Choroid plexus epithelial cell (primary cell): ENCODE data around the gene GLCE.

Source experiments
- DNase-seq: peaks from one replicate; pipeline ENCODE4 v3.0.0-alpha.2; 2010; ENCODE audit warnings: low read depth
- H3K4me3 ChIP-seq: 2 replicates; pipeline ENCODE4 v1.5.1; 2011; ENCODE audit warnings: low read depth, mild to moderate bottlenecking, control low read depth, low read length, moderate library complexity
- CTCF ChIP-seq: conservative IDR thresholded peaks from 2 replicates; pipeline ENCODE4 v1.5.1; 2011; ENCODE audit warnings: low read depth, mild to moderate bottlenecking, control low read depth, inconsistent platforms, low read length, moderate library complexity

The GLCE gene

GRCh38 chr15:69158843-69159240 is 1.6 kb upstream of the GLCE start:
- TF ChIP-seq CTCF: no peak
- H3K4me3 ChIP-seq: no peak overlapping the region
- DNase-seq: no peak

GRCh38 chr15:69159805-69160140 is 662 bp upstream of the GLCE start:
- peak overlapping the region; percentile 65 for H3K4me3 ChIP-seq
- no peak for TF ChIP-seq CTCF
- DNase-seq: no peak

- H3K4me3 ChIP-seq: peak overlapping the region; percentile 84
- TF ChIP-seq CTCF: peak; percentile 50
- peak; percentile 44 for DNase-seq
These were observed 843 bp downstream of the GLCE start for GRCh38 chr15:69161079-69161877.

- DNase-seq: no peak
- TF ChIP-seq CTCF: no peak
- H3K4me3 ChIP-seq: peak overlapping the region; percentile 84
These were observed 1.4 kb downstream of the GLCE start for GRCh38 chr15:69161878-69162213.

- no peak overlapping the region for H3K4me3 ChIP-seq
- no peak for TF ChIP-seq CTCF
- DNase-seq: no peak
These were observed 2.8 kb downstream of the GLCE start for GRCh38 chr15:69163141-69163669.

GRCh38 chr15:69164807-69165636 is 4.6 kb downstream of the GLCE start:
- no peak for TF ChIP-seq CTCF
- DNase-seq: no peak
- H3K4me3 ChIP-seq: no peak overlapping the region

- H3K4me3 ChIP-seq: no peak overlapping the region
- DNase-seq: no peak
- no peak for TF ChIP-seq CTCF
These were observed 5.2 kb downstream of the GLCE start for GRCh38 chr15:69165637-69166025.
